C4-2B (cell line): Measurements from ENCODE around the gene GPRIN1.

ENCODE experiments used
- H3K27ac ChIP-seq: fragments of 450-650 bp; 2 replicates; pipeline ENCODE4 v1.5.1; 2017
- CTCF ChIP-seq: fragments of 450-650 bp; conservative IDR thresholded peaks from 2 replicates; pipeline ENCODE4 v1.5.1; 2017; ENCODE audit warnings: mild to moderate bottlenecking
- ZFX ChIP-seq: fragments of 450-650 bp; IDR thresholded peaks from 2 replicates; pipeline ENCODE4 v1.6.1; 2017

The GPRIN1 gene

GRCh38 chr5:176575066-176575465 is 34.9 kb downstream of the GPRIN1 start:
- H3K27ac ChIP-seq, result no peak overlapping the region
- TF ChIP-seq ZFX, result no peak
- TF ChIP-seq CTCF, result no peak

- no peak overlapping the region for H3K27ac ChIP-seq
- TF ChIP-seq ZFX (no peak), CTCF (peak; percentile 73)
These were observed 35.7 kb downstream of the GPRIN1 start for GRCh38 chr5:176574297-176574591.

GRCh38 chr5:176573564-176574296 is 36.2 kb downstream of the GPRIN1 start:
- TF ChIP-seq CTCF, result peak; percentile 93
- no peak for TF ChIP-seq ZFX
- no peak overlapping the region for H3K27ac ChIP-seq

- TF ChIP-seq ZFX (no peak), CTCF (no peak)
- H3K27ac ChIP-seq, result no peak overlapping the region
These were observed 39.9 kb downstream of the GPRIN1 start for GRCh38 chr5:176570044-176570443.

GRCh38 chr5:176568657-176569056 is 41.3 kb downstream of the GPRIN1 start:
- TF ChIP-seq ZFX, result no peak
- H3K27ac ChIP-seq, result no peak overlapping the region

GRCh38 chr5:176565760-176566288 is 44.1 kb downstream of the GPRIN1 start:
- TF ChIP-seq CTCF (no peak), ZFX (no peak)

GRCh38 chr5:176564002-176564401 is 46.0 kb downstream of the GPRIN1 start:
- no peak overlapping the region for H3K27ac ChIP-seq
- TF ChIP-seq ZFX (no peak), CTCF (no peak)

More at GRCh38 chr5:176565760-176566288, 44.1 kb downstream of the GPRIN1 start:
- no peak overlapping the region for H3K27ac ChIP-seq

GRCh38 chr5:176562189-176562588 is 47.8 kb downstream of the GPRIN1 start:
- no peak overlapping the region for H3K27ac ChIP-seq
- TF ChIP-seq CTCF, result no peak
